B cell (primary cell): ENCODE measurements around the gene PLEKHG2.

ENCODE experiments used
- EZH2 ChIP-seq: IDR thresholded peaks from 2 replicates; pipeline ENCODE4 v1.6.1; 2012; ENCODE audit warnings: borderline replicate concordance, low read depth, mild to moderate bottlenecking, moderate library complexity, low read length; ENCODE audit not compliant: insufficient read depth, poor library complexity, severe bottlenecking
- TF ChIP-seq, protein P1 (sequence below): fragments of 200-600 bp; IDR thresholded peaks from one replicate; pipeline ENCODE4 v1.8.0; 2022; ENCODE audit warnings: antibody characterized with exemption, mild to moderate bottlenecking

- TF ChIP-seq, protein P1, sequence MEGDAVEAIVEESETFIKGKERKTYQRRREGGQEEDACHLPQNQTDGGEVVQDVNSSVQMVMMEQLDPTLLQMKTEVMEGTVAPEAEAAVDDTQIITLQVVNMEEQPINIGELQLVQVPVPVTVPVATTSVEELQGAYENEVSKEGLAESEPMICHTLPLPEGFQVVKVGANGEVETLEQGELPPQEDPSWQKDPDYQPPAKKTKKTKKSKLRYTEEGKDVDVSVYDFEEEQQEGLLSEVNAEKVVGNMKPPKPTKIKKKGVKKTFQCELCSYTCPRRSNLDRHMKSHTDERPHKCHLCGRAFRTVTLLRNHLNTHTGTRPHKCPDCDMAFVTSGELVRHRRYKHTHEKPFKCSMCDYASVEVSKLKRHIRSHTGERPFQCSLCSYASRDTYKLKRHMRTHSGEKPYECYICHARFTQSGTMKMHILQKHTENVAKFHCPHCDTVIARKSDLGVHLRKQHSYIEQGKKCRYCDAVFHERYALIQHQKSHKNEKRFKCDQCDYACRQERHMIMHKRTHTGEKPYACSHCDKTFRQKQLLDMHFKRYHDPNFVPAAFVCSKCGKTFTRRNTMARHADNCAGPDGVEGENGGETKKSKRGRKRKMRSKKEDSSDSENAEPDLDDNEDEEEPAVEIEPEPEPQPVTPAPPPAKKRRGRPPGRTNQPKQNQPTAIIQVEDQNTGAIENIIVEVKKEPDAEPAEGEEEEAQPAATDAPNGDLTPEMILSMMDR, result no peak
- no peak for TF ChIP-seq EZH2
Observed at GRCh38 chr19:39463403-39463802, 50.9 kb downstream of the PLEKHG2 start.
